Measurements from ENCODE around the gene LRRC55.
"Not testable (repeated sequence)": the region's sequence is repeated elsewhere in the genome, so short reads cannot be mapped to it uniquely, and the experiment has no call there.

The LRRC55 gene

GRCh38 chr11:57162179-57162898 lies 19.4 kb upstream of the LRRC55 start:
- DNase-seq: no peak

GRCh38 chr11:57163160-57163868 lies 18.4 kb upstream of the LRRC55 start:
- DNase-seq: no peak

GRCh38 chr11:57164317-57164716 lies 17.4 kb upstream of the LRRC55 start:
- DNase-seq: no peak

GRCh38 chr11:57167125-57167846 lies 14.5 kb upstream of the LRRC55 start:
- DNase-seq: no peak

- not testable (repeated sequence) for DNase-seq
These were observed 11.9 kb upstream of the LRRC55 start for GRCh38 chr11:57169732-57170313.

GRCh38 chr11:57172031-57172430 lies 9.7 kb upstream of the LRRC55 start:
- DNase-seq: no peak

- no peak for DNase-seq
These were observed 7.1 kb upstream of the LRRC55 start for GRCh38 chr11:57174656-57175055.

- no peak for DNase-seq
These were observed 6.3 kb upstream of the LRRC55 start for GRCh38 chr11:57175478-57175877.

GRCh38 chr11:57178334-57178733 lies 3.4 kb upstream of the LRRC55 start:
- no peak for DNase-seq

GRCh38 chr11:57179681-57180080 lies 2.1 kb upstream of the LRRC55 start:
- no peak for DNase-seq

- no peak for DNase-seq
These were observed 1.6 kb upstream of the LRRC55 start for GRCh38 chr11:57180081-57180561.

GRCh38 chr11:57180964-57181363 lies 789 bp upstream of the LRRC55 start:
- DNase-seq: no peak

GRCh38 chr11:57182896-57183295 lies 1.1 kb downstream of the LRRC55 start:
- no peak for DNase-seq

GRCh38 chr11:57190548-57190947 lies 8.8 kb downstream of the LRRC55 start:
- DNase-seq: no peak

GRCh38 chr11:57191311-57192219 lies 9.8 kb downstream of the LRRC55 start:
- DNase-seq: no peak

GRCh38 chr11:57192316-57192715 lies 10.6 kb downstream of the LRRC55 start:
- no peak for DNase-seq

GRCh38 chr11:57196596-57196995 lies 14.8 kb downstream of the LRRC55 start:
- no peak for DNase-seq

- no peak for DNase-seq
These were observed 16.0 kb downstream of the LRRC55 start for GRCh38 chr11:57197762-57198161.

GRCh38 chr11:57199330-57199729 lies 17.6 kb downstream of the LRRC55 start:
- no peak for DNase-seq

- DNase-seq: no peak
These were observed 19.2 kb downstream of the LRRC55 start for GRCh38 chr11:57200917-57201316.

- DNase-seq: no peak
These were observed 20.5 kb downstream of the LRRC55 start for GRCh38 chr11:57202281-57202680.

GRCh38 chr11:57203359-57203758 lies 21.6 kb downstream of the LRRC55 start:
- DNase-seq: no peak
